ENCODE data around the gene SPRED2.

GRCh38 chr2:65334714-65335113, 97.7 kb downstream of the SPRED2 start:
- TF ChIP-seq CTCF (IDR thresholded peaks at IDR 0.05) (no peak), POLR2A (IDR thresholded peaks at IDR 0.05) (no peak)

Data from tibial nerve (tissue), 3 donors.